ENCODE measurements around the gene KDM3A.

Gene KDM3A

GRCh38 chr2:86445436-86445835 is 4.3 kb downstream of the KDM3A start:
- ATAC-seq = no peak
- no peak for TF ChIP-seq PPARA (CRISPR knock-in tag; IDR thresholded peaks at IDR 0.05; ENCODE audit: borderline replicate concordance)
- TF ChIP-seq OSR1 (CRISPR knock-in tag; IDR thresholded peaks at IDR 0.05) = no peak
- no peak for TF ChIP-seq SNAI2 (CRISPR knock-in tag; IDR thresholded peaks at IDR 0.05)
- TF ChIP-seq ARNTL (CRISPR knock-in tag; IDR thresholded peaks at IDR 0.05; ENCODE audit: borderline replicate concordance, low read depth) = no peak
- no peak for TF ChIP-seq ZNF70 (CRISPR knock-in tag; IDR thresholded peaks at IDR 0.05)

- TF ChIP-seq PATZ1 (CRISPR knock-in tag; IDR thresholded peaks at IDR 0.05; ENCODE audit: borderline replicate concordance) (no peak), GLIS3 (CRISPR knock-in tag; IDR thresholded peaks at IDR 0.05) (no peak), TCF4 (CRISPR knock-in tag; IDR thresholded peaks at IDR 0.05; ENCODE audit: borderline replicate concordance) (no peak), CSDC2 (CRISPR knock-in tag; IDR thresholded peaks at IDR 0.05) (no peak), ARNTL (CRISPR knock-in tag; IDR thresholded peaks at IDR 0.05; ENCODE audit: borderline replicate concordance, low read depth) (no peak), CSRNP3 (CRISPR knock-in tag; IDR thresholded peaks at IDR 0.05) (no peak), RARB (CRISPR knock-in tag; IDR thresholded peaks at IDR 0.05) (no peak), SNAI2 (CRISPR knock-in tag; IDR thresholded peaks at IDR 0.05) (no peak), TOX (CRISPR knock-in tag; IDR thresholded peaks at IDR 0.05; ENCODE audit: borderline replicate concordance) (no peak), BACH2 (CRISPR knock-in tag; IDR thresholded peaks at IDR 0.05; ENCODE audit: borderline replicate concordance) (no peak), ZFP3 (CRISPR knock-in tag; IDR thresholded peaks at IDR 0.05) (no peak), ESRRG (CRISPR knock-in tag; IDR thresholded peaks at IDR 0.05) (no peak), POU6F1 (CRISPR knock-in tag; IDR thresholded peaks at IDR 0.05; ENCODE audit: borderline replicate concordance, low read depth) (no peak), ZNF70 (CRISPR knock-in tag; IDR thresholded peaks at IDR 0.05) (no peak), ISL1 (CRISPR knock-in tag; IDR thresholded peaks at IDR 0.05) (no peak), TSHZ2 (CRISPR knock-in tag; IDR thresholded peaks at IDR 0.05) (no peak)
- no peak for ATAC-seq
Observed at GRCh38 chr2:86446060-86446459, 4.9 kb downstream of the KDM3A start.

- TF ChIP-seq ZNF70 (CRISPR knock-in tag; IDR thresholded peaks at IDR 0.05) = no peak
- no peak for TF ChIP-seq OSR1 (CRISPR knock-in tag; IDR thresholded peaks at IDR 0.05)
- TF ChIP-seq PATZ1 (CRISPR knock-in tag; IDR thresholded peaks at IDR 0.05; ENCODE audit: borderline replicate concordance) = no peak
- TF ChIP-seq ZNF565 (CRISPR knock-in tag; conservative IDR thresholded peaks at IDR 0.05; ENCODE audit: low read depth) = no peak
- no peak for TF ChIP-seq BACH2 (CRISPR knock-in tag; IDR thresholded peaks at IDR 0.05; ENCODE audit: borderline replicate concordance)
- no peak for TF ChIP-seq POU6F1 (CRISPR knock-in tag; IDR thresholded peaks at IDR 0.05; ENCODE audit: borderline replicate concordance, low read depth)
- no peak for TF ChIP-seq ZFP3 (CRISPR knock-in tag; IDR thresholded peaks at IDR 0.05)
- TF ChIP-seq TSHZ2 (CRISPR knock-in tag; IDR thresholded peaks at IDR 0.05) = no peak
- no peak for TF ChIP-seq ESRRG (CRISPR knock-in tag; IDR thresholded peaks at IDR 0.05)
- TF ChIP-seq TCF4 (CRISPR knock-in tag; IDR thresholded peaks at IDR 0.05; ENCODE audit: borderline replicate concordance) = no peak
- TF ChIP-seq ZC3H10 (CRISPR knock-in tag; IDR thresholded peaks at IDR 0.05) = no peak
- TF ChIP-seq ISL1 (CRISPR knock-in tag; IDR thresholded peaks at IDR 0.05) = no peak
- no peak for TF ChIP-seq GLIS3 (CRISPR knock-in tag; IDR thresholded peaks at IDR 0.05)
- no peak for TF ChIP-seq ARNTL (CRISPR knock-in tag; IDR thresholded peaks at IDR 0.05; ENCODE audit: borderline replicate concordance, low read depth)
- TF ChIP-seq SNAI2 (CRISPR knock-in tag; IDR thresholded peaks at IDR 0.05) = no peak
- ATAC-seq = peak; percentile 49; the same call in 2 of the 3 replicates
Observed at GRCh38 chr2:86453836-86454235, 12.7 kb downstream of the KDM3A start.
